ENCODE results near the gene TMEM145. TPM values are rescaled to one million over a fixed set of nuclear protein-coding genes. Genes with fewer than 3 reads are reported as not detected.
A peak's percentile ranks its signal among the peaks of the same experiment; 100 is the strongest.
"Not testable (repeated sequence)": the region's sequence is repeated elsewhere in the genome, so short reads cannot be mapped to it uniquely, and the experiment has no call there.

Gene TMEM145
- under 1 TPM in 1 of 2 donors, not detected in 1; 0.94 TPM for total RNA-seq

- no peak within 1 kb of the TSS for H3K27ac ChIP-seq
- H3K36me3 ChIP-seq = no peaks in the 10 kb centered on the region
- no peaks in the 10 kb centered on the region for H3K27me3 ChIP-seq
- peak in 1 of 2 donors; percentile 40 for TF ChIP-seq CTCF (IDR thresholded peaks at IDR 0.05)
- DNase-seq (ENCODE audit: low spot score) = no peak
- H3K9me3 ChIP-seq = no peaks in the 10 kb centered on the region
- H3K4me3 ChIP-seq = peak within 1 kb of the TSS; percentile 50 to 57
- peaks cover 0 to 14% of the 10 kb centered on the region in 2 donors for H3K4me1 ChIP-seq
Measured at GRCh38 chr19:42313096-42313839, at the start of gene TMEM145. TMEM145 (plus strand) TSS chr19:42313309; CDS start chr19:42313377, 68 bp downstream.

DNA sequence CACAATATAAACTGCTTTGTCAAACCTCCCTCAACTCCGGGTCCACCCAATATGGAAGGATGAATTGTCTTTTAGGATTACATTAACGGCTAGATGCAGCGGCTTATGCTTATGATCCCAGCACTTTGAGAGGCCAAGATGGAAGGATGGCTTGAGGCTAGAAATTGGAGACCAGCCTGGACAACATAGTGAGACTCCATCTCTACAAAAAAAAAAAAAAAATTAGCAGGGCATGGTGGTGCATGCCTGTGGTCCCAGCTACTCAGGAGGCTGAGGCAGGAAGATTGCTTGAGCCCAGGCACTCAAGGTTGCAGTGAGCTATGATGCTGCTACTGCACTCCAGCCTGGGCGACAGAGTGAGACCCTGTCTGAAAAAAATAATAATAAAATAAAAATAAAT lies 47.0 kb upstream of the TMEM145 start:
- not testable (repeated sequence) for DNase-seq (ENCODE audit: low spot score); H3K4me3 ChIP-seq; H3K27ac ChIP-seq; H3K36me3 ChIP-seq; H3K27me3 ChIP-seq; H3K9me3 ChIP-seq
- H3K4me1 ChIP-seq = peaks cover 0 to 25% of the 10 kb centered on the region in 2 donors

DNA sequence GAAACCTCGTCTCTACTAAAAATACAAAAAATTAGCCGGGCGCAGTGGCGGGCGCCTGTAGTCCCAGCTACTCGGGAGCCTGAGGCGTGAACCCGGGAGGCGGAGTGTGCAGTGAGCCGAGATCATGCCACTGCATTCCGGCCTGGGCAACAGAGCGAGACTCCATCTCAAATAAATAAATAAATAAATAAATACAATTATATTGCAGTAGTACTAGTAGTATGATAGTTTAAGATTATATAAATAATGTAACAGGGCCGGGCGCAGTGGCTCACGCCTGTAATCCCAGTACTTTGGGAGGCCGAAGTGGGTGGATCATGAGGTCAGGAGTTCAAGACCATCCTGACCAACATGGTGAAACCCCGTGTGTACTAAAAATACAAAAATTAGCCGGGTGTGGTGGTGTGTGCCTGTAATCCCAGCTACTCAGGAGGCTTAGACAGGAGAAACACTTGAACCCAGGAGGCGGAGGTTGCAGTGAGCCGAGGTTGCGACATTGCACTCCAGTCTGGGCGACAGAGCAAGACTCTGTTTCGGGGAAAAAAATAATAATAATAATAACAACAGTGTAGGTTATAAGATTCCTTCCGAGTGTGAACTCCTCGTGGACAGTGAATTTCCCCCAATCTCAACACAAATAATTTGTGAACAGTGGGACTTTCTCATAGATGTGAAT lies 46.0 kb upstream of the TMEM145 start:
- H3K4me3 ChIP-seq; DNase-seq (ENCODE audit: low spot score): not testable (repeated sequence)
- peak overlapping the region in 1 of 2 donors; percentile 98 for H3K27ac ChIP-seq

GRCh38 chr19:42267644-42268141 lies 45.4 kb upstream of the TMEM145 start:
- DNase-seq (ENCODE audit: low spot score) = no peak
- H3K4me3 ChIP-seq = peak overlapping the region; percentile 42 to 72
- no peak for TF ChIP-seq CTCF (IDR thresholded peaks at IDR 0.05)
- no peaks in the 10 kb centered on the region for H3K9me3 ChIP-seq
- H3K27me3 ChIP-seq = no peaks in the 10 kb centered on the region
- H3K36me3 ChIP-seq = peaks cover 8% of the 10 kb centered on the region
- peaks cover 0 to 36% of the 10 kb centered on the region in 2 donors for H3K4me1 ChIP-seq
- peak overlapping the region; percentile 98 to 100 for H3K27ac ChIP-seq

More for the DNA sequence above, 46.0 kb upstream of the TMEM145 start:
- not testable (repeated sequence) for H3K9me3 ChIP-seq, H3K27me3 ChIP-seq, H3K36me3 ChIP-seq
- H3K4me1 ChIP-seq = peaks cover 0 to 35% of the 10 kb centered on the region in 2 donors

DNA sequence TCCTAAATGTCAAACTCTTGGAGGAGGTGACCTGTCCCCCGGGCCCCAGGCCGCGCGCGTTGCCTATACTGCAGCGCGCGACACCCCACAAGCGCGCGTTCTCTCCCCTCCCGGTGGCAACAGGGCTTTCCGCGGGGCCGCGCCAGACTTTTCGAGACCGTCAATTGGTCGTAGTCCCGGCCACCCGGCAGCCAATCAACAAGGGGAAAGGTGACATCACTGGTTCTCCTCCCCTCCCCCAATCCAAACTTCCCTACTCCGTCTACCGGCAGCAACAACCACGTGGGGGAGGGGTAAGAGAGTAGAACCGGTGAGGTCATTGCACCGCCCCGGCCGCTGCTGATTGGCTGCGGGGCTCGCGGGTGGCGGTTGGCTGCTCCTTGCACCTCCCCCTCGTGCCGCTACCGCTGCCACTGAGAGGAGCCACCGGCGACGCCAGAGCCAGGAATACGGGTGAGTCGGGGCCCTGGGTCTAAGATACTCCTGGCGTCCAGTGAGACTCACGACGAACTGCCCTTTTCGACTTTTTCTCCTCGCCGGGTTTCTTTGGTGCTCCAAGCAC lies 44.9 kb upstream of the TMEM145 start:
- no peak for TF ChIP-seq CTCF (IDR thresholded peaks at IDR 0.05)
- peak overlapping the region; percentile 72 to 94 for H3K4me3 ChIP-seq
- peak; percentile 100 for DNase-seq (ENCODE audit: low spot score)
- H3K27me3 ChIP-seq = no peaks in the 10 kb centered on the region
- no peaks in the 10 kb centered on the region for H3K9me3 ChIP-seq
- H3K27ac ChIP-seq = peak overlapping the region; percentile 98 to 100
- peaks cover 14% of the 10 kb centered on the region for H3K36me3 ChIP-seq
- peaks cover 0 to 36% of the 10 kb centered on the region in 2 donors for H3K4me1 ChIP-seq

DNA sequence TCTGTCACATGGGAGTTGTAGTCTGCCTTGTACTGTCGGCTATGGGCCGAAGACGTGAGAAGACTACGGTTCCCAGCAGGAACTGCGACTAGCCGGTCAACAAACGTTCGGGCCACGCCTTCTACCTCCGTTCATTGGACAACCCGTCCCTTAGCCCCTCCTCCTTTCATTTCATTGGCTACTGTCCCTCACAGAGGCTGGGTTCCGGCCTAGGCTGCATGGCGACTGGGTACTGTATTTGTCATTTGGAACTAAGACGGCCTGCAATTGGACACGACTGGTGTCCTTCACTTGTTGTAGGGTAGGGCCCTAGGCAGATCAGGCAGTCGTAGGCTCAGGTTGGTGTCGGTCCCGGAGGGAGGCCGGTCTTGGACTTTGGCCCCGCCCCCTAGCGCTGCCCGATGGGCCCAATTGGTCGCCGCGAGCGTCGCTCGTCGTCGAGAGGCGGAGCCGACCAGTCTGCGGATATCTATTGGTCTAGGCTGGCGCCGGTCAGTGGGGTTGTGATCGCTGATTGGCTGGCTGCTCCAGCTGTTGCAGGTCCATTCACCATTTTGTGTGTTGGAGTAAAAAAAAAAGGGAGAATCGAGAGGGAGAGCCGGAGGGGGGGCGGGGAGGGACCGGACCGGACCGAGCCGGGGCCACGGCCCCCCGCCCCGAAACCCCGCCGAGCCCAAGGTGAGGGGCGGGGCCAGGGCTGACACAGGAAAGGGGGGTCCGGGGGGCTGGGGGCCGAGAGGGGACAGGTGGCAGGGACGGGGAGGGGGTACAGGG lies 44.2 kb upstream of the TMEM145 start, which contains the start of gene CIC:
TSS of gene CIC (plus strand) at position 549 of the 774 bp plus-strand sequence. CDS start 2,532 bp downstream, outside the sequence.
- TF ChIP-seq CTCF (IDR thresholded peaks at IDR 0.05) = no peak
- H3K27ac ChIP-seq = peak within 1 kb of the TSS; percentile 98 to 100
- H3K36me3 ChIP-seq = peaks cover 20% of the 10 kb centered on the region
- no peaks in the 10 kb centered on the region for H3K27me3 ChIP-seq
- peak within 1 kb of the TSS; percentile 72 to 94 for H3K4me3 ChIP-seq
- peak; percentile 100 for DNase-seq (ENCODE audit: low spot score)
- H3K9me3 ChIP-seq = no peaks in the 10 kb centered on the region
- peaks cover 0 to 36% of the 10 kb centered on the region in 2 donors for H3K4me1 ChIP-seq

Data from right atrium auricular region (tissue), 2 donors.